ENCODE results near the gene DUSP22.
"Not testable (repeated sequence)": the region's sequence is repeated elsewhere in the genome, so short reads cannot be mapped to it uniquely, and the experiment has no call there.

The DUSP22 gene

DNA sequence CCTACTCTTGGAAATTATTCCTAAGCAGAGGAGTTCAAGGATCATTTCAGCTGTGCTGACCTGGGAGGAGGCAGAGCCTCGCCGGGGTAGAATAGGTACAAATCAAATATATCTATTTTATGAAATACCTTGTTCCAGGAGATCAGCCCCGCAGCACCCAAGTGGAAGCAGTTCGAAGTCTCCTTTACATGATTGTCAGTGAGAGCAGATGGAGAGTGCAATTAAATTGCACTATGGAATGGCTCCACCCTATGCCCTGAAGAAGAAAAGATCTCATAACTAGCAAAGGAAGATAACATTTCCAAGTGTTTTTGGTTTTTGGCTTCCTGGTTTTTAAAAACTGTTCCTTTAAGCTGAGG lies 31.4 kb downstream of the DUSP22 start:
- no peak for DNase-seq (ENCODE audit: low spot score)

DNA sequence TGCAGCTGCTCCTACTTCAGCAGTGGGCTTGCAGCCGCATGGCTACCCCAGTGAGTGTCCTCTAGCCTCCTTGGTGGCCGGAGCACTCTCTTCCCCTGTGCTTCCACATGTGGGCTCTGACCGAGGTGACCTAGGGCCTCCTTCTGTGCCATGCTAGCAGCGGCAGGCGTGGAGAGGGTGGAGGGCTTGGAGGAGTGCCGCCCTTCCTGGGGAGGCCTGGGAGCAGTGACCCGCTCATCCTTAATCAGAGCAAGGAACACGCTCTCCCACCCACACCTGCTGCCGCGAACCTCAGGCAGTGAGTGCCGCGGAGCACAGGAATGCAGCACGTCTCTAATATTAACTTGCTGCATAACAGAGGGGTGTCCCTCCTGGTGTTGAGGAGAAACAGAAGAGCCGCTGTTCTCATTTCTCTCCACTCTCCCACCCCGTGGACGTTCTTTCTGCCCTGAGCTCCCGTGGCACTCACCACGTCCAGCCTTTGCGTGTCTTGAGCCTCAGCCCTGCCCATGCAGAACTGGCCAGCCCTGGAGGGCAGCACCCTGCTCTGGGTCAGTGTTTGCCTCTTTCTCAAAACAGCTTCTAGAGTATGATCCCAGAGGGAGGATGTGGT lies 31.9 kb downstream of the DUSP22 start:
- DNase-seq (ENCODE audit: low spot score): no peak

DNA sequence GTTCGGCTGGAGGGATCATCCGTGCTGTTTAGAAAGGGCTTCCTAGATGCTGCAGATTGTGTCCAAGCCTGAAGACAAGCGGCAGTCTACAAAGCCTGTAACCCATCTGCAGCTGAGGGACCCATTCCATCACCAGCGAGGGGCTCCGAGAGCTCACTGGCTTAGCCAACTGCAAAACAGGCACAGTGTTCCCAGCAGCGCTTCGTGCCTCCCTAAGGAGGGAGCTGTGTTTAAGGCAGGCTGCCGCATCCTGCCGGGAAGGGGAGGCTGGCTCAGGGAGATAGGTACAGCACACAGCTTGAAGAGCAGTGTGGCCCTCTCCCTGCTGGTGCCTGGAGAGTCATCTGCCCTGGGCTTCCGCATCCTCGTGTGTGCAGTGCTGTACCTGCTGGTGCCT lies 32.4 kb downstream of the DUSP22 start:
- no peak for DNase-seq (ENCODE audit: low spot score)

DNA sequence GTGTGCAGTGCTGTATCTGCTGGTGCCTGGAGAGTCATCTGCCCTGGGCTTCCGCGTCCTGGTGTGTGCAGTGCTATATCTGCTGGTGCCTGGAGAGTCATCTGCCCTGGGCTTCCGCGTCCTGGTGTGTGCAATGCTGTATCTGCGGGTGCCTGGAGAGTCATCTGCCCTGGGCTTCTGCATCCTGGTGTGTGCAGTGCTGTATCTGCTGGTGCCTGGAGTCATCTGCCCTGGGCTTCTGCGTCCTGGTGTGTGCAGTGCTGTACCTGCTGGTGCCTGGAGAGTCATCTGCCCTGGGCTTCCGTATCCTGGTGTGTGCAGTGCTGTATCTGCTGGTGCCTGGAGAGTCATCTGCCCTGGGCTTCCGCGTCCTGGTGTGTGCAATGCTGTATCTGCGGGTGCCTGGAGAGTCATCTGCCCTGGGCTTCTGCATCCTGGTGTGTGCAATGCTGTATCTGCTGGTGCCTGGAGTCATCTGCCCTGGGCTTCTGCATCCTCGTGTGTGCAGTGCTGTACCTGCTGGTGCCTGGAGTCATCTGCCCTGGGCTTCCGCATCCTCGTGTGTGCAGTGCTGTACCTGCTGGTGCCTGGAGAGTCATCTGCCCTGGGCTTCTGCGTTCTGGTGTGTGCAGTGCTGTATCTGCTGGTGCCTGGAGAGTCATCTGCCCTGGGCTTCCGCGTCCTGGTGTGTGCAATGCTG lies 33.0 kb downstream of the DUSP22 start:
- DNase-seq (ENCODE audit: low spot score): not testable (repeated sequence)

DNA sequence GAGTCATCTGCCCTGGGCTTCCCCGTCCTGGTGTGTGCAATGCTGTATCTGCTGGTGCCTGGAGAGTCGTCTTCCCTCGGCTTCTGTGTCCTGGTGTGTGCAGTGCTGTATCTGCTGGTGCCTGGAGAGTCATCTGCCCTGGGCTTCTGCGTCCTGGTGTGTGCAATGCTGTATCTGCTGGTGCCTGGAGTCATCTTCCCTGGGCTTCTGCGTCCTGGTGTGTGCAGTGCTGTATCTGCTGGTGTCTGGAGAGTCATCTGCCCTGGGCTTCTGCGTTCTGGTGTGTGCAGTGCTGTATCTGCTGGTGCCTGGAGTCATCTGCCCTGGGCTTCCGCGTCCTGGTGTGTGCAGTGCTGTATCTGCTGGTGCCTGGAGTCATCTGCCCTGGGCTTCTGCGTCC lies 33.8 kb downstream of the DUSP22 start:
- DNase-seq (ENCODE audit: low spot score): not testable (repeated sequence)

GRCh38 chr6:326896-327537 lies 34.7 kb downstream of the DUSP22 start:
- DNase-seq (ENCODE audit: low spot score): no peak

GRCh38 chr6:327538-328116 lies 35.3 kb downstream of the DUSP22 start:
- DNase-seq (ENCODE audit: low spot score): peak; percentile 76

- DNase-seq (ENCODE audit: low spot score): peak; percentile 88
These were observed 35.9 kb downstream of the DUSP22 start for GRCh38 chr6:328136-328670.

DNA sequence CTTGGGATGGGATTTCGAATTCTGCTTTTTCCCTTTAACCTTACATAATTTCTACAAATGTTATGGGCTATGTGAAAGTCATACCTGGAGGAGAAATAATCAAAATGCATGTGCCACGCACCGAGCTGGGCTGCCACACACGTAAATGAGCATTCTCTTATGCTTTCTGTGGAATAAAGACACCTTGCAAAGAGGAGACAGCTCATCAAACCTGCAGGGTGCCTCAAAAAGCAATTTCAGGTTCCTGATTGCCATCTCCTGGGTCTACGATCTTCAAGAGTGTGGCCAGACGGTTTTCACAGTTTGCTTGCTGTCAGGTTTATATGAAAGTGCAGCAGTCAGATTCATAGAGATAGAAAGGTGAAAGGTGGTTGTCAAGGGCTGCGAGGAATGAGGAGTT lies 36.6 kb downstream of the DUSP22 start:
- DNase-seq (ENCODE audit: low spot score): no peak

DNA sequence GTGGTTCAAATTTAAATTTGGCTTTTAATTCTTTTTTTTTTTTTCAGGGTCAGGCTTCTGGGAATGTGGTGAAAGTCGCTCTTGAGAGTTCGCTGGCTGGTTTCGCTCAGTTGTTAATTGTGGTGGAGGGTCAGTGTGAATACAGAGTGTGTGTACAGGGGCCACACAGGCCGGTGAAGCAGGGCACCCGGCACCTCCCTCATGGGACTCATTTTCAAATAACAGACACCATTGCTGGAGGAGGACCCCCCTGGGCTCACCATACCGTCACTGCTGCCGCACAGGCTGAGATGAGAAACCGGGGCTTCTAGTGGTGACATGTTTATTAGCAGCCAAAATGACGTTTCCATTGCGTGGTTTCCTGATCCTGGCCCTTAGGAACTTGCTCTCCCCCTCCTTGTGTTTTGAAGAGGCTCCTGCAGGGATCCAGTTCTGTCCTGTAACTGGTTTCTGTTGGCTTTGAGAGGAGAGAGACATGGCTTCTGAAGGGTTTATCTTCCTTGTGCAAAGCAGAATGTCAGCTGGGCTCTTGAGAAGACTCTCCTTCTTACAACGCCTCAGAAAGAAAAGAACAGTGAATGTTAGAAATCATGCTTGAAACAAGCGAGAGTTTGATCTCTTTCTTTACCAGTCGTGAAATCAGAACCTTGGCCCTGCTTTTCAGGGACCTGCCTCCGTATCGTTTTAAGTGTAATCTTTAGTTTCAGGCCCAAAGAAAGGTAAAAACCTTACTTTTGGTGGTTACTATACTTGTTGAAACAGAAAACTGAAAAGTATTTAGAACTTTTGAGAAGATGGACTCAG lies 37.8 kb downstream of the DUSP22 start:
- no peak for DNase-seq (ENCODE audit: low spot score)

- no peak for DNase-seq (ENCODE audit: low spot score)
These were observed 38.7 kb downstream of the DUSP22 start for GRCh38 chr6:330948-331347.

GRCh38 chr6:331622-332521 lies 39.6 kb downstream of the DUSP22 start:
- no peak for DNase-seq (ENCODE audit: low spot score)

DNA sequence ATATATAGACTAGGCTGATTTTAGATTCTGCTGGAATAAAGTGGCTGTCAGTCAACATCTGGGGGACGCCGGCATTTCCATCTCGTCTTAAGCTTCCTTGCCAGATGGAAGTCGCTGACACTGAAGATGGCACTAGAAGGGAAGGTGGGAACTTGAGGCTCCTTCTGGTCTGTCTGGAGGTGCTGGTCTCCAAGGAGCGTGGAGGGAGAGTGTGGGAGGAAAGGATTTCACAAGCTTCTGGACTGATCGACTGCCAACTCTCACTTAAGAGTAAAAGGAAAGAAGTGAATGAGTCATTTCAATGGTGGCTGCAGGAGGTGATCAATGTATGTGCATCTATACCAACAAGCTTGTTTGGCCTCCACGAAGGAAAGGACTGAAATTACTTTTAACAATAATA lies 40.4 kb downstream of the DUSP22 start:
- no peak for DNase-seq (ENCODE audit: low spot score)

DNA sequence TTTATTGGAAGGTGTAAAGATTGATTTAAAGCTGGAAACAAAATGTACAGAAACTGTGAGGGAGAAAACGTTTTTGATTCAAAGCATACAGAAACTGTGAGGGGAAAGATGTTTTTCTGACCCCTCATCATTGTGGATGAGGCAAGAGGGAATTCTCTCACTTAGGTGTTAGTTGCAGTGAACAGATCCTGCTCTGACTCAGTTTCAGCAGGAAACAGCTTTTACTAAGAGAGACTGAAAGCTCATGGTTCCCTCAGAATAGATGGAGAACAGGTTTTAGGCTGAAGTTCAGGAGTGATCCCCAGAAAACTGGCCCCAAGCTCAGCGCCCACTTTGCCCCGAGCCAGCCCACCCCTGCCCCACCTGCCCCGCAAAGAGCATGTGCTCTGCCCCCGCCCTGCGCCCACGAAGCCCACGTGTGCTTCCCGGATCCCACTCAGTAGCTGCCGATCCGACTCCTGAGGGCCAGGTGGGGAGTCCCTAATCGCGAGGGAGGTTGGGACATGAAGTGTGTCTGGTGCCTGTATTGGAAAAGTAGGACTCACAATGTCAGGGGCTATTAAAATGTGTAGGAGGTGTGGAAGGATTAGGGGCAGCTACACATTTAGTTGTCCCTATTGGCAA lies 41.2 kb downstream of the DUSP22 start:
- DNase-seq (ENCODE audit: low spot score): no peak

- DNase-seq (ENCODE audit: low spot score): no peak
These were observed 42.5 kb downstream of the DUSP22 start for GRCh38 chr6:334536-335510.

DNA sequence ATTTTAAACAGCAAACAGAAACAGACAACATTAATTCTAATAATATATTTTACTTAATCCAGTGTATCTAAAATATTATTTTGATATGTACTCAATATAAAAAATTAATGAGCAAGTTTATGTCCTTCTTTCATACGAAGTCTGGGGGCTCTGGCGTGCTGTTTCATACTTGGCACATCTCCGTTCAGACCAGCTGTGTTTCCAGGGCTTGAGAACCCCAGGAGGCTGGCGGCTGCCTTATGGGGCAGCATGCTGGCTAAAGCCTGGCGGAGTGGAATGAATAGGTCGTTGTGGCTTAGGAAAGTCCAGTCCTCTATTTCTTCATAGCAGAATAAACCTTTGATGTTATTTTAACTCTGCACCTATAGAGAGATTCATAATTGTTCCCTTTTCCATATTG lies 43.3 kb downstream of the DUSP22 start:
- DNase-seq (ENCODE audit: low spot score): no peak

DNA sequence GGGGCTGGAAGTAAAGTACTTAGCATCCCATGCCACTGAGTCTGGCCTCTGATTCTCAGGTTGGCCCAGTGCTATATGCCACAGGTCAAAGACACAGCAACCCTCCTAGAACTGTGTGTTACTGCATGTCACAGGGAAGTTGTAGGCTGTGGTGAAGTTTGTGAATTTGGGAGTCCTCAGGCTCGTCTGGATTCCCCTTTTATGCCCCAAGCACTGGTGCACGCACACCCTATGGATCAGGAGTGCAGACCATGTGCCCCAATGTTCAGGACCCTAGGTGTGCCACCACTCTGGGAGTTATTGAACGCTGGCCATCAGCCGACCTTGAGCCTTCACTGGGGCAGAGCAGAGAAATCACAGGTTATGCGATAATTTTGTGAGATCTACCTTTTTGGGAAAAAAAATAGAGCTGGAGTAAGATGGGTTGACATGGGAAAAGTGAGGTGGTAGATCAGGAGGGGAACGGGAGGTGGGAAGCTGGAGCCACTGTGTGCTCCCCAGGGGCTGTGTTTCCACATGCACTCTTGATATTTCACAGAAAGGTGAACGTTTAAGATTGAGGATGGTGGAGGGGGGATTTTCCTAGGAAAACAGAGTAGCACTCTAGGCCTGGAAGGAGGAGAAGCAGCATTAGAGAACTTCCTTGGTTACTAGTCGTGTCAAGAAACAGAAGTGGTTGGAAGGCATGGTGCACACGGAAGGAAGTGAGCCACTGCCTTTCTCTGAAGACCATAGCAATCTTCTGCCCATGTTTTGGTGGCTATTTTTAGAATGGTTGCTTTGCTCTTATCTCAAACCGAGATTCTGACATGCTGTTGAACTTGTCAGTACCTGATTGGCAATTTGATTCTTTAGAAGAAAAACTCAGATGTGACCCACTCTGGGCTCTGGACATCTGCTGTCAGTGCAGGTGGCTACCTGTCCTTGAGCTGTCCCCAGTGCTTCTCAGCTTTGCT lies 44.1 kb downstream of the DUSP22 start:
- no peak for DNase-seq (ENCODE audit: low spot score)

- no peak for DNase-seq (ENCODE audit: low spot score)
These were observed 45.6 kb downstream of the DUSP22 start for GRCh38 chr6:337805-338368.

Data from AG20443 (cell line).